ENCODE measurements around the gene SRP54.
"Not testable (repeated sequence)": the region's sequence is repeated elsewhere in the genome, so short reads cannot be mapped to it uniquely, and the experiment has no call there.

Gene SRP54

DNA sequence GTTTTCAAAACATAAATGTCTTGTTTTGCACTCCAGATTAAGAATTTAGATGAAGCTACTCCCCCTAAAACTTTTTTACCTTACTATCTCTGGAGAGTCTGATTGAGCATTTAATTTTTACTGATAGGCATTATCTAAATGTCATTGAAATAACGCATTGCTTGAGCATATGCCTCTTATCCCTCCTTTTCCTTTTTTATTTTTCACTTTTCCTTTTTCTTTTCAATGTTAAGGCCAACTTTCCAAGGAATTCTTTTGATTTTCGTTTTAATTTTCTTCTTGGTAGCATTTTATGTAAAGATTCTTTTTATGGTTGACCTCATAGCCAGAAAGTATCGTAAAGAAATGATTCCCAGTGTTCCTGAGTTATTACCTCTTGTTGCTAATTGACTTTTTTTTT, 2.9 kb downstream of the SRP54 start:
- no peak for DNase-seq

DNA sequence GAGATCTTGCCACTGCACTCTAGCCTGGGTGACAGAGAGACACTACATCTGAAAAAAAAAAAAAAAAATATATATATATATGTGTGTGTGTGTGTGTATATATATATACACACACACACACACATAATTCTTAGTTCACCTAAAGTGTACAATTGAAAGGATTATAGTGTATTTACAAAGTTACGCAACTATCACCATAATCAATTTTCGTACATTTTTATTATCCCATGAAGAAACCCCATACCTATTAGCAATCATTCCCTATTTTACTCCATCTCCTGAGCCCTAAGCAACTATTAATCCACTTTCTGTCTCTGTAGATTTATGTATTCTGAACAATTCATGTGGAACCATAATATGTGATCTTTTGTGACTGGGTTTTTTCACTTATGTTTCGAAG, 4.4 kb downstream of the SRP54 start:
- no peak for DNase-seq

DNA sequence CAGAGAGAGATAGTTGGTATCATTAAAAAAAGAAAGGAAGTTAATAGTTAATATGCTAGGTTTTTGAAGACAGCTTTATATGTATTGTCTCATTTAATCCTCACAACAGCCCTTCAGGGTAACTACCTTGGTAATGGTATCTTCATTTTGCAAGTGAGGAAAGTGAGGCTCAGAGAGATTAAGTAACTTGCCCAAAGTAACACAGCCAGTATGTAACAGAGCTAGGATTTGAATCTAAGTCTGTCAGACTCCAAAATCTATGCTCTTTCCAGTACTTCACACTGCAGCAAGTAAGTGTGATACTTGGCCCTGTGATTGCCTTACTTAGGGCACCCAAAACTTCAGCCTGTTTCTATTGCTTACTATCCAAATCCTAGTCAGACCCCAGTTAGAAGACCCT, 7.0 kb downstream of the SRP54 start:
- no peak for DNase-seq

DNA sequence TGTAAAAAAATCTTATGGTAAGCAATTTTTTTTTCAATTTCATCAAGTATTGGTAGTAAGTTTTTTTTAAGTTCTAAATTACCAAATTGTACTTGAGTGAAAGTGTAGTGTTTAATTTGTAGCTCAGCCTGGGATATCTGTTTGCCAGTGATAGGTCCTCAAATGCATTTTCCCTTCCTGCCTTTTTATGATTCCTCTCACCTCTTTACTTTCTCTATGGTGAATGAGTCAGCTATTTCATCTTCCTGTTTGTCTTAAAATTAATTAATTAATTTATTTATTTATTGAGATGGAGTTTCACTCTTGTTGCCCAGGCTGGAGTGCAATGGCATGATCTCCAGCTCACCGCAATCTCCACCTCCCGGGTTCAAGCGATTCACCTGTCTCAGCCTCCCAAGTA, 10.6 kb downstream of the SRP54 start:
- DNase-seq, result no peak

DNA sequence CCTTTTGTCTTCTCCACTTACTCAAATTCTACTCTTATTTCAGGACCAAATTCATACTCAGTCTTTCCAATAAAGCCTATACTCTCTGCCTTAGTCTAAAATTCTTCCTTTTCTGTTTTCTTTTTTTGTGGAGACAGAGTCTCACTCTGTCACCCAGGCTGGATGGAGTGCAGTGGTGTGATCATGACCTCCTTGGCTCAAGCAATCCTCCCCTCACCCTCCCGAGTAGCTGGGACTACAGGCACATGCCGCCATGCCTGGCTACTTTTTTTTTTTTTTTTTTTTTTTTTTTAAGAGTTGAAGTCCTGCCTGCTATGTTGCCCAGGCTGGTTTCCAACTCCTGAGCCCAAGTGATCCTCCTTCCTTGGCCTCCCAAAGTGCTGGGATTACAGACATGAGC, 11.9 kb downstream of the SRP54 start:
- DNase-seq, result no peak

DNA sequence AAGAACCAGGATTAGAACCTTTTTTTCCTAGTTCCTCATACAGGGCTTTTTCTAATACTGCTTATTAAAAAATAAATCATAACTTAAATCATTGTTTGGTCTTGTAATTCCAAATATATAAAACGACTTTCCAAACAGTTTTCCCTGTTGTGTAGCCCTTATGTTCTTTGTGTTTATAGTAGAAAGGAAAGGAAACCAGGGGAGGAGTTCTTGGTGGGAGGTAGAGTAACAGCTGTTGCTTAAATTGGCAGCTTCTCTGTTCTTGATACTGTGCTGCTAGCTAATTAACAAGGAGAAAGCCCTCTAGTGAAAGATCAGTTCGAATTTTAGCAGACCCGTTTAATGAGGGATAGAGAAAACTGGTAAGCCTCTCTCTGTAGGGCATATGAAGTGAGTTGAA, 15.0 kb downstream of the SRP54 start:
- DNase-seq, result no peak

DNA sequence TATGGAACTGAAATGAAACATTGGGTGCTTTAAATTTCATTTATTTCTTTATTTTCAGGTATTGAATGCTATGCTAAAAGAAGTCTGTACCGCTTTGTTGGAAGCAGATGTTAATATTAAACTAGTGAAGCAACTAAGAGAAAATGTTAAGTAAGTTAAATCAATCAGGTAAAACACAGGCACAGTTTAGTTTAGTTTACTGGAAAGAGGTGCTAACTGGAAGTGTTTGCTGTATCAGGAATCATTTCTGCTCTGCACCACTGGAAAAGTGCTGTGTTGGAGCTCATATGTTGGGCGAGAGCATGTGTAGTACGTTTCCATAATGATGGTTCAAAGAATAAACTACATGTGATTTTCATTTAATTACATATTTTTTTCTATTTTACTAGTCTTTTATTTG, 16.7 kb downstream of the SRP54 start:
- DNase-seq, result no peak

DNA sequence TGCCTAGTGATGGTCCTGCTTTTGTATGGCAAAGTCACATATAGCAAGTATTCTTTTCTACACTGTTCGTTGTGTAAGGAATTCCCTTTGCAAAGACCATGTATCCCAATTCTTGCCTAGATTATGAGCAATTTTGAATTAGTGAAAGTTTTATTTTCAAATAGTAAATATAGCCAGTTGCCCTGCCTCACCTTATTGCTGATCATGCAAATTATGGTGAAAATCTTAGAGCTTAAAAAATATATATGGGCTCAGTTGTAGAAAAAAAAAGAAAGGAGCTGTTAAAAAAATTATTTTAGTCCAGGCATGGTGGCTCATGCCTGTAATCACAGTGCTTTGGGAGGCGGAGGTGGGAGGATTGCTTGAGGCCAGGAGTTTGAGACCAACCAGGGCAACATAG, 18.8 kb downstream of the SRP54 start:
- no peak for DNase-seq

DNA sequence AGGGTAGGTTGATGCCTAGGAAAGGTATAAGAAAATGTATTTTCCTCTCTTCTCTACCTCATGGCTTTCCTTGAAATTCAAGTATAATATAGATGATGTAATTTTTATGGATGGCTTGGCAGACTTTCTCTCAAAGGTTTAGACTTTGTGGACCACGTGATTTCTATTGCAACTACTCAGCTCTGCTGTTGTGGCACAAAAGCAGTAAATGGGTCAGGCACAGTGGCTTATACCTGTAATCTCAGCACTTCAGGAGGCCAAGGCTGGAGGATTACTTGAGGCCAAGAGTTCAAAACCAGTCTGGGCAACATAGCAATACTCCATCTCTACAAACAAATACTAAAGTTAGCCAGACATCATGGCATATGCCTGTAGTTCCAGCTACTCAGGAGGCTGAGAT, 22.0 kb downstream of the SRP54 start:
- no peak for DNase-seq

DNA sequence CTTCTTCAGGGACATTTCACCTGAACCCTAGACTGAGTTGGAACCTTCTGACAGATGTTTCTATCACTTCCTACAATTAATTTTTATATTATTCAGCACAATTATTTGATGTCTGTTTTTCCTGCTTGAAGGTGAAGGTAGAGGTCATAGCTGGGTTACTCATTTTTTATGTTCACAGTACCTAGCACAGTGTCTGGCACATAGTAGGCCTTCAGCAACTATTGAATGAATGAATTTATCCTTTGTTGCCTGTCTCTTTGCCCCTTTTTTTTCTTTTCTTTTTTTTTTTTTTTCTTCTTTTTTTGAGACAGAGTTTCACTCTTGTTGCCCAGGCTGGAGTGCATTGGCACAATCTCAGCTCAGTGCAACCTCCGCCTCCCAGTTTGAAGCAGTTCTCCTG, 33.8 kb downstream of the SRP54 start:
- no peak for DNase-seq

DNA sequence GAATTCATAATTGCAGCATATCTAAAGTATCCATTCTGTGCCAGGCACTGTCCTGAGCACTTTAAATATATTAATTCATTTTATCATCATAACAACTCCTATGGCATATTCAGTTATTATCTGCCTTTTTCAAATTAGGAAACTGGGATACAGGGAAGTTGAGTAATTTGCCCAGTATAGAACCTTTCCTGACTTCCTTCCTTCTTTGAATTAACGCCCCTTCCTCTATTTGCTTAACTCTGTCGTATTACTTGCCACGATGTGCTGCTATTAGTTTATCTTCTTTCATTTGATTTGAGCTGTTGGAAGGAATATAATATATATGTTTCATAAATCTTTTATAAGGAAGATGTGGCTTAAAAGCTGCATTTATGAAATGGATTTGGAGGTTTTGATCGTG, 37.9 kb downstream of the SRP54 start:
- no peak for DNase-seq

DNA sequence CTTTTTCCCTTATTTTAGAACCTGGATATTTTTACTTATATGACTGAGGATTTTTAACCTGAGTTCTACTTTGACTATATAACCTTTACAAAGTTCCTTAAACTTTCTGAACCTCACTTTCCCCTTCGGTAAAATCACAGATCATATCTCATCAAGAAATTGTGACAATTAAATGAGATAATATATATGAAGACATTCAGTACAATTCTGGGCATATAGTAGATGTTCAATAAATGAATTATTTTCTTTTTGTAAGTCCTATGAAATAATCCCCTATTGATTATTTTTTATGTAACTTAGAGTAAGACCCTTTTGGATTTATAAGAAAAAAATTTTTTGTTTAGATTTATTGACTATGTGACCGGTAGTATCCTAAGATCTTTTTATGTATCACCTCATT, 45.6 kb downstream of the SRP54 start:
- no peak for DNase-seq

DNA sequence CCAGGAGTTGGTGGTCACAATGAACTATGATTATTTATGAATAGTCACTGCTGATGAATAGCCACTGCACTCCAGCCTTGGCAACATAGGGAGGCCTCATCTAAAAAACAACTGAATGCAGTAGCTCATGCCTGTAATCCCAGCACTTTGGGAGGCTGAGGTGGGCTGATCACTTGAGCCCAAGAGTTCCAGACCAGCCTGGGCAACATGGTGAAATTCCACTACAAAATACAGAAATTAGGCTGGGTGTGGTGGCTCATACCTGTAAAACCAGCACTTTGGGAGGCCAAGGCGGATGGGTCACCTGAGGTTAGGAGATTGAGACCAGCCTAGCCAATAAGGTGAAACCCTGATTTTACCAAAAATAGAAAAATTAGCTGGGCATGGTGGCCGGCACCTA, 49.8 kb downstream of the SRP54 start:
- no peak for DNase-seq

DNA sequence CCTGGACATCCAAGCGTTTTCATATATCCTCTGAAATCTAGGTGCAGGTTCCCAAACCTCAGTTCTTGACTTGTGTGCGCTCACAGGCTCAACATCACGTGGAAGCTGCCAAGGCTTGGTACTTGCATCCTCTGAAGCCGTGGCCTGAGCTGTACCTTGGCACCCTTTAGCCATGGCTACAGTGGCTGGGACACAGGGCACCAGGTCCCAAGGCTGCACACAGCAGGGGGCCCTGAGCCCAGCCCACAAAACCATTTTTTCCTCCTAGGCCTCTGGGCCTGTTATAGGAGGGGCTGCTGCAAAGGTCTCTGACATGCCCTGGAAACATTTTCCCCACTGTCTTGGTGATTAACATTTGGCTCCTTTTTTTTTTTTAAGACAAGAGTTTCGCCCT, 51.6 kb downstream of the SRP54 start:
- no peak for DNase-seq

DNA sequence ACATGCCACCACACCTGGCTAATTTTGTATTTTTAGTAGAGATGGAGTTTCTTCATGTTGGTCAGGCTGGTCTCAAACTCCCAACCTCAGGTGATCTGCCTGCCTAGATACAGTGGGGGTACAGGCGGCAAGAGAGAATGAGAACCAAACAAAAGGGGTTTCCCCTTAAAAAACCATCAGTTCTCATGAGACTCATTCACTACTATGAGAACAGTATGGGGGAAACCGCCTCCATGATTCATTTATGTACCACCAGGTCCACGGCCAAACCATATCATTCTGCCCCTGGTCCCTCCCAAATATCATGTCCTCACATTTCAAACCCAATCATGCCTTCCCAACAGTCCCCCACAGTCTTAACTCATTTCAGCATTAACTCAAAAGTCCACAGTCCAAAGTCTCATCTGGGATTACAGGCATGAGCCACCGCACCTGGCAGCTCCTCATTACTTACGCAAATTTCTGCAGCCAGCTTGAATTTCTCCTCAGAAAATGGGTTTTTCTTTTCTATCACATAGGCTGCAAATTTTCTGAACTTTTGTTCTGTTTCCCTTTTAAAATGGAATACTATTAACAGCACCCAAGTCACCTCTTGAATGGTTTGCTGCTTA, 52.3 kb downstream of the SRP54 start:
- not testable (repeated sequence) for DNase-seq

DNA sequence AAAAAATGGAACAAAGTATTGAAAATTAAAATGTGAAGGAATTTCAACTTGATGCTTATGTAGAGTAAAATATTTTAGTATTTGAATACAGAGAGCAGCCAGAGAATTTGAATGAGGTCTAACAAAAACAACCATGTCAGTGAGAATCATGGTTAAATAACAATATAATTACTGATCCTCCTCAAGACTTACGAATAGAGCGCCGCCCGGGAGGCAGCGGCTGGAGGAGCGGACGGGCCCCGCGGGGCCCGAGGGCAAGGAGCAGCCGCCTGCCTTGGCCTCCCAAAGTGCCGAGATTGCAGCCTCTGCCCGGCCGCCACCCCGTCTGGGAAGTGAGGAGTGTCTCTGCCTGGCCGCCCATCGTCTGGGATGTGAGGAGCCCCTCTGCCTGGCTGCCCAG, 55.5 kb downstream of the SRP54 start:
- not testable (repeated sequence) for DNase-seq

DNA sequence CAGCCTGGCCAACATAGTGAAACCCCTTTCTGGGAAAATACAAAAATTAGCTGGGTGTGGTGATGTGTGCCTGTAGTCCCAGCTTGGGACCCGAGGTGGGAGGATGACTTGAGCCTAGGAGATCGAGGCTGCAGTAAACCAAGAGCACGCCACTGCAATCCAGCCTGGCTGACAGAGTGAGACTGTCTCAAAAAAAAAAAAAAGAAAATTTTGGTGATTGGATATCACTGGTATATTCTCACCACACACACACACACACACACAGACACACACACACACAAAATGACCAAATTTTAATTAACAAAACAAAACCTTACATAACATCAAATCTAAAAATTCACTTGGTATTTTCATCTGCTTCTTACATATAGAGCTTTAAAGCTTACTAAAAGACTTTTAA, 59.8 kb downstream of the SRP54 start:
- DNase-seq, result no peak

DNA sequence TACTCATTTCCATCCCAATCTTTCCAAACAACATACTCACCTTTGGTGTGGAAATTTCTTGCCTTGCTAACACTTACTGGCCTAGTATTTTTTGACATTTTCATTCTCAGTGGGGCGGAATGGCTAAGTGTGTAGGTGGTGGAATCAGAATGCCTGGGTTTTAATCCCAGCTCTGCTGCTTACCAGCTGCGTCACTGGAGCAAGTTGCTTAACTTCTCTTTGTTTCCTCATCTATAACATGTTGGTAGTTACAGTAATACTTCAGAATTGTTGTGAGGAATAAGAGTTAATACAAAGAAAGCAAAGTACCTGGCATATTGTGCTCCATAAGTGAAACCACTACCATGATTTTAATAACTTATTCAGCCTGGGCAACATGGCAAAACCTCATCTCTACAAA, 60.3 kb downstream of the SRP54 start:
- DNase-seq, result peak in 1 of 2 donors; percentile 2

DNA sequence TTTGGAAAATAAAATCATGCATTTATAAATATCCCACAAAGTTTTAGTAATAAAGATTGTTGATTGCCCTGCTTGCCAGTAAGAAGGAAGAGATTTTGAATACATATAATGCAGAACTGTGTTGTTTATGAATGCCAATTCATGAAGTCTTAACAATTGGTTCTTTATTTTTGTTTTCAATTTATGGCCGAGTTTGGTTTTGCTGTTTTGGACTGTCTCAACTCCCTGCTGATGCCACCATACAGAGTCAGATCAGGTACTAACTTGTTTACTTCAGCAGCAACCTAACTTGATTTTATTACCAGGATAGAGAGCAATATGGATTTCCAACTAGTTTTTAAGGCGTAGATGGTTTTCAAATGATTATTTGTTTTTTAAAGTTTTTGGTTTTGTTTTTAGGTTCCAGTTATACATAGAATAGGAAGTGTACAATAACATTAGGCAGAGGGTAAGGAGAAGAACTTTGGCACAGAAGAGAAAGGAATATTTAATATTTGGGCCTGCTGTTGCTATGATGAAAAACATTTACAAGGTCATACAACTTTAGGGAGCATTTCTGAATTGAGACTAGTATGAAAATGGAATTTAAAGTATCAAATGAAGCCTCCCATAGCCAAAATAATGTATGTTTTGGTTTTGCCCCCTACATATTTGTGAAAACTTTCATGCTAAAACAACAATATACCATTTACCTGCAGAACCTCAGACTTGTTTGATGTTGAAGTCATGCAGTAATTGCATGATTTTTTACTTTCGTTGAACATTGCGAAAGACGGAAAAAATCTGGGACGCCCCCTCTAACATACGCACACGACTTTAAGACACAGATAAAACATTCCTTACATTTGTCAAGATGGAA, 62.4 kb downstream of the SRP54 start:
- DNase-seq, result peak in 1 of 2 donors; percentile 65

DNA sequence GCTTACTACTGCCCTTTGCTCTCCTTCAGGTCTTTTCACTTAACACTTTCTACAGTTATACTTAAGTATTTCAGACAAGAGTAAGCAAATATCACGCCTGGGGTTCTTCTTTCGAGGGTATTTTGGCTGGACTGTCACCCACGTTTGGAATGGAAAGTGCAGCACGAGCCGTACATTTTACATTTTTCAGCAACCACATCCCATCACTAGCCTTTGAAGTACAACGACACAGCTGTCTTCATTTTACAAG, 62.9 kb downstream of the SRP54 start:
- DNase-seq, result peak in 1 of 2 donors; percentile 53

DNA sequence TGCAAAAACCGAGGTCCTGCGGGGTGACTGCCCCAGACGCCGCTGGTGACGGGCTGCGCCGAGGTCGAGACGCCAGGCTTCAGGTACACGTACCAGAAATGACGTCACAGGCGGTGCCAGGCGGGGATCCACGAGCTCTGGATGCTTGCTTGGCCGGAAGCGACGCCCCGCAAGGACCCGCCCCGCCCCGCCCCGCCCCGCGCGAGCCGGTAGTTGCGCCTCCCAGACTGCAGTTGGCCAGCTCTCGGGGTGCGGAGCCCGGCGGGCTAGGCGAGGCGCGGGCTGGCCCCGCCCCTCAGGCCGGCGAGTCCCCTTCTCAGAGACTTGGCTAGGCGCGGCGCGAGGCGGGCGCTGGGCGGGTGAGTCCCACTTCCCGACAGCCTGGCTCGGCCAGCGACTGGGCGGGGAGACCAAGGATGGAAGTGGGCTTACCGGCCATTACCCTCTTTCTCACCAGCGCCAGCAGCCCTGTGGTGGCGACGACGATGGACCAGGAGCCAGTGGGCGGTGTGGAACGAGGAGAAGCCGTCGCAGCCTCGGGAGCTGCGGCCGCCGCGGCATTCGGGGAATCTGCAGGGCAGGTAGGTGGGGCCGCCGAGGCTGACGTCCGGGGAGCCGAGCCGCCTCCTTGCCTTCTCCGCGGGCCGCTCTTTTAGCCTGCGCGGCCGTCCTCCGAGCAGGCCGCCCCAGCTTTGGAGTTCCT, 63.4 kb downstream of the SRP54 start, which contains the start of gene FAM177A1:
Gene FAM177A1 (plus strand): TSS at position 225 of the 703 bp plus-strand sequence. CDS start 192 bp downstream, at position 417.
- peak; percentile 95 to 97 for DNase-seq

DNA sequence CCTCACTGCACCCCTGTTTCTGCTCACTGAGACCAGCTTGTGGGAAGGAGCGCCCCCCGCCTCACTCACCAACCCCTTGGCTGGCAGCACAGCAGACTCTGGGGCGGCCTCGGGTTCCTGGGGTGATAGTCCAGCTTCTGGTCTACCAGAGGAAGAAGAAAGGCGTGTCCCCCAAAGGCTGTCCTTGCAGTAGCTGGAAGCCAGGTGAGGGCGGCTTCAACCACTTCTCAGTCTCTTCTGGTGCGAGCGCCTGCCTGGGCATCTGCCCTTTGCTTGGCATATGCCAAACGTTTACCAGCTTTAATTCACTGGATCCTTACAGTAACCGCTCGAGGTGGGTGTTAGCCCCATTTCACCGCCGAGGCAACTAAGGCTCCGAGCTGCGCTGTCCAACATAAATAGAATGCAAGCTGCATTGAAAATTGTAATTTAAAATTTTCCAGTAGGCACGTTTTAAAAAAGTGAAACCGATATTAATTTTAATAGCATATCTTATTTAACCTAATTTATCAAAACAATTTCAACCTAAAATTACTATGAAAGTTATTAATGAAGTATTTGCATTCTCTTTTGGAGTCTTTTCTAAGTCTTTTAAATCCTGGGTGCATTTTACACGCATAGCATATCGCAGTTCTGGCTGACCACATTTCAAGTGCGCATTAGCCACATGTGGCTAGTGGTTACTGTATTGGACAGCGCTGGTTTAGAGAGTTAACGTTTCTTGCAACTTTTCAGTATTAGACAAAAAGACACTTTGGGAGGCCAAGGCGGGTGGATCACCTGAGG, 64.2 kb downstream of the SRP54 start:
- DNase-seq, result peak in 1 of 2 donors; percentile 68

DNA sequence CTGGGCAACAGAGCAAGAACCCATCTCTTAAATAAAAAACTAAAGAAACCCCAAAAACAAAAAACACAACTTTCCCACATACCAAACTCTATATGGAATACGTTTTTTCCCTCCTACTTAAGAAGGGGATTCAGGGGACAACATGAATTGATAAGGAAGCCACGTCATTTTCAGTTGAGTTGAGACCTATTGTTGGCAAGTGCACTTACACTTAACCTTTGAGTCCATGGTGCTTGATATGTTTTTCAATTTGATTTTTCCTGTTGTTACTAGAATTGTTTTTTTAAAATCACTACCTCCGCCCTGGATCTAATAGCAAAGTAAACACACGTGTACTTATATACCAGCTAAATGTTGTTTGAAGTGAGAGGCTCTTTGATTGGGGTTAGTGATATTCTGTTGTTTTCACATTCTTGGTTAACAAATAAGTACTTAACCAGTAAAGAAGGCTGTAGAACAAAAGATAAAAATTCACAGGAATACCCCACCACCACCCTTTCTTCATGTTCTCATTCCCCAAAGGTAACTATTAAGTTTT, 65.3 kb downstream of the SRP54 start:
- DNase-seq, result no peak
